Progenitor cell of endocrine pancreas (in vitro differentiated cells): ENCODE results near the gene GRWD1. TPM values are rescaled to one million over a fixed set of nuclear protein-coding genes. Genes with fewer than 3 reads are reported as not detected.

Experiments used
- DNase-seq: peaks from one replicate; pipeline ENCODE4 v3.0.0; 2021; ENCODE audit warnings: low spot score; ENCODE audit not compliant: unreplicated experiment
- H3K27ac Mint-ChIP-seq: 2 replicates; pipeline ENCODE4 v1.8.0; 2021; ENCODE audit warnings: mild to moderate bottlenecking, moderate library complexity, mixed read lengths
- H3K27me3 Mint-ChIP-seq: 2 replicates; pipeline ENCODE4 v1.8.0; 2021; ENCODE audit warnings: mixed read lengths
- H3K36me3 Mint-ChIP-seq: 2 replicates; pipeline ENCODE4 v1.8.0; 2022; ENCODE audit warnings: mixed read lengths; ENCODE audit not compliant: insufficient read depth
- H3K4me1 Mint-ChIP-seq: 2 replicates; pipeline ENCODE4 v1.8.0; 2021; ENCODE audit warnings: low read depth, mixed read lengths
- H3K4me3 Mint-ChIP-seq: 2 replicates; pipeline ENCODE4 v1.8.0; 2021; ENCODE audit warnings: low read depth, mild to moderate bottlenecking, moderate library complexity, mixed read lengths
- H3K9me3 Mint-ChIP-seq: 2 replicates; pipeline ENCODE4 v1.8.0; 2021; ENCODE audit warnings: low read depth, mixed read lengths
- CTCF ChIP-seq: fragments of 200-600 bp; sonication (generic); IDR thresholded peaks from one replicate; pipeline ENCODE4 v1.5.0; 2021; ENCODE audit warnings: antibody characterized with exemption, mild to moderate bottlenecking; ENCODE audit not compliant: unreplicated experiment
- total RNA-seq: library from RNA; stranded (reverse); gene quantifications from 2 replicates; pipeline ENCODE4 v1.2.1, GENCODE V29; 2021

The GRWD1 gene
- total RNA-seq, 1 donor from 2014 or later, result 35.9 TPM

GRCh38 chr19:48468772-48469288 lies 23.0 kb downstream of the GRWD1 start:
- DNase-seq, result peak; percentile 98
- Mint-ChIP-seq H3K27ac (peak overlapping the region; percentile 98), H3K27me3 (no peaks in the 10 kb centered on the region), H3K4me3 (peak overlapping the region; percentile 92), H3K4me1 (peaks cover 7% of the 10 kb centered on the region), H3K9me3 (no peaks in the 10 kb centered on the region), H3K36me3 (peaks cover 20% of the 10 kb centered on the region)
- TF ChIP-seq CTCF, result no peak

DNA sequence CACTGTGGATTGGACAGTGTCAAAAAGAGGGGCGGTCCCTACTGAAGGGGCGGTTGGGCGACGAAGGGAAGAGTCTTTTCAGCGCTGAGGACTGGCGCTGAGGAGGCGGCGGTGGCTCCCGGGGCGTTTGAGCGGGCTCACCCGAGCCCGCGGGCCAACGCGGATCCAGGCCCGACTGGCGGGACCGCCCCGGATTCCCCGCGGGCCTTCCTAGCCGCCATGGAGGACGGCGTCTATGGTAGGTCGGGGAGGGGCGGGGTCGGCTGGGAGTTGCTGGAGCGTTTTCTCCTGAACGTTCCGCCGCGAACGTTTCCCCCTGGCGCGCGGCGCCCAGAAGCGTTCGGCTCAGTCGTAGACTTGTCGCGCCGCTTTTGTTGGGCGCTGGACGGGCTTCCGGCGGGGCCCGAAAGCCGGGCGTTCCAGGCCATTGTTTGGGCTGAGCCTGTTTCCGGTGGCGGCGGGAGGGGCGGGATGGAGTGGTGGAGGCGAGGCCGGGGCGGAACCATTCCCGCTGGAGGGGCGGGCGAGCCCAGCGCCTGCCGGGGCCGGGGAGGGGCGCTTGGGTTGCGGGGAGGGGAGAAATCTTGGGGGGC lies 23.6 kb downstream of the GRWD1 start, which contains the start of gene CYTH2:
TSS of gene CYTH2 (plus strand) at position 81 of the 593 bp plus-strand sequence. CDS start at position 220, 139 bp downstream.
- H3K4me1 Mint-ChIP-seq, result peaks cover 7% of the 10 kb centered on the region
- no peaks in the 10 kb centered on the region for H3K27me3 Mint-ChIP-seq
- TF ChIP-seq CTCF, result no peak
- peaks cover 21% of the 10 kb centered on the region for H3K36me3 Mint-ChIP-seq
- no peaks in the 10 kb centered on the region for H3K9me3 Mint-ChIP-seq
- peak within 1 kb of the TSS; percentile 98 for H3K27ac Mint-ChIP-seq
- peak; percentile 71 for DNase-seq
- peak within 1 kb of the TSS; percentile 92 for H3K4me3 Mint-ChIP-seq

DNA sequence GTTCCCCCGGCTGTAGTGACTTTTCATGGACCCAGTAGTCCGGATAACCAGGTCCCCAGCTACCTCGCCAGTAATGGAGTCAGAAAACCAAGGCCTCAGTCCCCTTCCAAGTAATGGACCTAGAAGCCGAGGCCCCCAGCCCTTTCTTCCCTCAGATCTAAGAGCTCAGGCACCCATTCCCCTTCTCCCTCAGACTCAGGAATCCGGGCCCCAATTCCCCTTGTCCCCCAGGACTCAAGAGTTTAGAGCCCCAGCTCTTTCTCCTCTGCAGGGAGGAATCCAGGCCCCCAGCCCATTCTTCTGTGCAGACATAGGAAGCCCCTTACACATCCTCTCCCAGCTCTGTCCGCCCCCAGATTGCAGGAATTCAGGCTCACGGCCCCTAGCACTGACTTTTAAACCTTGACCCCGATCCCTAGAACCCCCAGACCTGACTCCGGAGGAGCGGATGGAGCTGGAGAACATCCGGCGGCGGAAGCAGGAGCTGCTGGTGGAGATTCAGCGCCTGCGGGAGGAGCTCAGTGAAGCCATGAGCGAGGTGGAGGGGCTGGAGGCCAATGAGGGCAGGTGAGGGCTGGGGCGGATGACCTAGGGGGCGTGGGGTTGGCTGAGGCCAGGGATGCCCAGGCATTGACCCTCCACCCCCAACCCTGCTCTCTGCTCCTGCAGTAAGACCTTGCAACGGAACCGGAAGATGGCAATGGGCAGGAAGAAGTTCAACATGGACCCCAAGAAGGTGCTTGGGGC lies 24.3 kb downstream of the GRWD1 start:
- peaks cover 7% of the 10 kb centered on the region for H3K4me1 Mint-ChIP-seq
- no peaks in the 10 kb centered on the region for H3K9me3 Mint-ChIP-seq
- H3K27ac Mint-ChIP-seq, result peak overlapping the region; percentile 94
- peaks cover 25% of the 10 kb centered on the region for H3K36me3 Mint-ChIP-seq
- H3K4me3 Mint-ChIP-seq, result peak overlapping the region; percentile 92
- no peak for TF ChIP-seq CTCF
- H3K27me3 Mint-ChIP-seq, result no peaks in the 10 kb centered on the region
- no peak for DNase-seq

- peaks cover 28% of the 10 kb centered on the region for H3K36me3 Mint-ChIP-seq
- no peaks in the 10 kb centered on the region for H3K27me3 Mint-ChIP-seq
- H3K9me3 Mint-ChIP-seq, result no peaks in the 10 kb centered on the region
- peak overlapping the region; percentile 92 for H3K4me3 Mint-ChIP-seq
- no peak for DNase-seq
- TF ChIP-seq CTCF, result no peak
- H3K4me1 Mint-ChIP-seq, result peaks cover 7% of the 10 kb centered on the region
- H3K27ac Mint-ChIP-seq, result peak overlapping the region; percentile 94
These were observed 25.1 kb downstream of the GRWD1 start for GRCh38 chr19:48470856-48471255.

GRCh38 chr19:48471836-48472235 lies 26.1 kb downstream of the GRWD1 start:
- Mint-ChIP-seq H3K27me3 (no peaks in the 10 kb centered on the region), H3K4me1 (peaks cover 7% of the 10 kb centered on the region), H3K27ac (peak overlapping the region; percentile 67), H3K4me3 (no peak overlapping the region), H3K36me3 (peaks cover 32% of the 10 kb centered on the region), H3K9me3 (no peaks in the 10 kb centered on the region)
- DNase-seq, result no peak
- TF ChIP-seq CTCF, result no peak
